H54 (cell line): ENCODE data around the gene RHOV.

Source experiments
- DNase-seq: peaks from one replicate; pipeline ENCODE4 v3.0.0; 2011; ENCODE audit warnings: low spot score, mixed read lengths; ENCODE audit not compliant: insufficient read length
- FAIRE-seq: peaks from 3 replicates; lab custom pipeline; 2011; peaks lifted over from hg19 to GRCh38; lab: Jason Lieb, UNC
- POLR2A ChIP-seq: IDR thresholded peaks from 2 replicates; pipeline ENCODE4 v1.6.1; 2011; ENCODE audit warnings: low read depth, mild to moderate bottlenecking, low read length

Gene RHOV

GRCh38 chr15:40894681-40895448 lies 20.8 kb upstream of the RHOV start:
- peak; percentile 63 for DNase-seq
- TF ChIP-seq POLR2A = no peak
- FAIRE-seq = no peak

- TF ChIP-seq POLR2A = peak; percentile 45; the same call in 1 of the 2 replicates
These were observed 20.0 kb upstream of the RHOV start, which contains the start of gene VPS18 for GRCh38 chr15:40893733-40894680. Gene VPS18, plus strand, starts transcription at chr15:40894450. Its CDS starts 319 bp downstream, at chr15:40894769.

GRCh38 chr15:40893019-40893670 lies 19.1 kb upstream of the RHOV start:
- FAIRE-seq (no peak), DNase-seq (no peak)
- no peak for TF ChIP-seq POLR2A

More at GRCh38 chr15:40893733-40894680, 20.0 kb upstream of the RHOV start, which contains the start of gene VPS18:
- FAIRE-seq (peak; percentile 87), DNase-seq (peak; percentile 92)

- TF ChIP-seq POLR2A = no peak
- DNase-seq (no peak), FAIRE-seq (no peak)
These were observed 18.5 kb upstream of the RHOV start for GRCh38 chr15:40892447-40893012.

- no peak for TF ChIP-seq POLR2A
- DNase-seq = no peak
- peak; percentile 6 for FAIRE-seq
These were observed 17.9 kb upstream of the RHOV start for GRCh38 chr15:40891810-40892446.

- DNase-seq (no peak), FAIRE-seq (no peak)
- no peak for TF ChIP-seq POLR2A
These were observed 17.1 kb upstream of the RHOV start for GRCh38 chr15:40891138-40891537.

- FAIRE-seq (no peak), DNase-seq (no peak)
- TF ChIP-seq POLR2A = no peak
These were observed 15.1 kb upstream of the RHOV start for GRCh38 chr15:40889112-40889511.

GRCh38 chr15:40886586-40886985 lies 12.6 kb upstream of the RHOV start:
- DNase-seq (no peak), FAIRE-seq (no peak)
- TF ChIP-seq POLR2A = no peak

GRCh38 chr15:40881351-40881750 lies 7.3 kb upstream of the RHOV start:
- no peak for DNase-seq
- FAIRE-seq = no peak
- no peak for TF ChIP-seq POLR2A

GRCh38 chr15:40879609-40880008 lies 5.6 kb upstream of the RHOV start:
- DNase-seq (no peak), FAIRE-seq (no peak)
- TF ChIP-seq POLR2A = no peak

- FAIRE-seq = peak; percentile 87
- no peak for TF ChIP-seq POLR2A
- peak; percentile 74 for DNase-seq
These were observed 4.8 kb upstream of the RHOV start for GRCh38 chr15:40878785-40879184.

GRCh38 chr15:40877694-40878093 lies 3.7 kb upstream of the RHOV start:
- no peak for TF ChIP-seq POLR2A
- no peak for FAIRE-seq
- DNase-seq = no peak
